ENCODE measurements around the gene ZNF688. TPM values are rescaled to one million over a fixed set of nuclear protein-coding genes. Genes with fewer than 3 reads are reported as not detected.
A peak's percentile ranks its signal among the peaks of the same experiment; 100 is the strongest.

The ZNF688 gene
- total and polyA plus RNA-seq, 2 of the 13 experiments (the other 11 are each of a cell fraction or from before 2014, with no cell fraction given), result 2.4 to 5.4 TPM

DNA sequence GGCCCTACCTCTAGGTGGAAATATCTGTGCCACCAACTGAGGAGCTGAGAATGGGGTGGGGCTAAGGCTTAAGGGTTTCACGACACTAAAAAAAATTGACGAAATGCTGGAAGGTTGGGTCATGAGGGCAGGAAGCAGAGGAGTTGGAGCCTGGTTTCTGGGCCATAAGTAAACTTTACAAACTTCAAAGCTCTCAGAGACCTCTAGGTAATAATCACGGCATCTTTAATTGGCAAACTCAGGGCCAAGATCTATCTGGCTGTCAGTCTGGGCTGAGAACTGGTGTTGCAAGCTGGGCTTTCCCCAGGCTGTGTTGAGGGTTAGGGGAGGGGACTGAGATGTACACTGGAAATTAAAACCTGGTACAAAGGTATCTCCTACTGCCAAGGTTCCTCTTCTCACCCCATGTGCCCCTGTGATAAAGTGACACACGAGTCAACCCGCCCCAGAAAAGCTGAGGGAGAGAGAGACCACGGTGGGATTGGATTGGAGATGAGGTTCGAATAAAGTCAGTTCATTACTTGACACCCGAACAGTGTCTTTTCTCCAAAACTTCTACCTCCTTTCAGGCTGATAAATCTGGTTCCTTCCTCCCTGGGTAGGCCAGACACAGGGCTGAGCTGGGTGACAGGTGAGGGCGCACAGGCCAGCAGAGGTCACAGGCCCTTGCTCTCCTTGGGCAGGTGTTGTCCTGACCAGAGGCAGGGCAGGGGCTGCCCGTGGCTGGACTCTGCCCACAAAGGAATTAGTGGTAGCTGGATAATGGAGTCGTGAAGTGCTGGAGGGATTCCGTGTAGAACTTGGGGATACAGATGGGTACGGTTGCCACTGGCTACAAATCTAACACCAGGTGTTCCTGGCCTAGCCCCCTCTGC is 41.1 kb downstream of the ZNF688 start (continued):
- TF ChIP-seq MEIS1 (CRISPR knock-in tag; IDR thresholded peaks at IDR 0.05; ENCODE audit: borderline replicate concordance) (0 out of 2 replicates have a peak, but pooled peaks have one; percentile 54), ATF7 (IDR thresholded peaks at IDR 0.05) (no peak), ATF7 (CRISPR knock-in tag; IDR thresholded peaks at IDR 0.05) (no peak), ZNF256 (CRISPR knock-in tag; conservative IDR thresholded peaks at IDR 0.05) (no peak), ZNF354B (CRISPR knock-in tag; IDR thresholded peaks at IDR 0.05) (peak; percentile 82; the same call in 1 of the 2 replicates), REXO4 (CRISPR knock-in tag; IDR thresholded peaks at IDR 0.05; ENCODE audit: borderline replicate concordance) (no peak), ZNF761 (CRISPR knock-in tag; conservative IDR thresholded peaks at IDR 0.05) (no peak), ZNF577 (CRISPR knock-in tag; IDR thresholded peaks at IDR 0.05; ENCODE audit: borderline replicate concordance, low read depth) (no peak), ZNF572 (CRISPR knock-in tag; IDR thresholded peaks at IDR 0.05) (0 out of 2 replicates have a peak, but pooled peaks have one; percentile 18), ZBTB20 (CRISPR knock-in tag; IDR thresholded peaks at IDR 0.05; ENCODE audit: borderline replicate concordance, low read depth) (0 out of 2 replicates have a peak, but pooled peaks have one; percentile 22), ZNF232 (CRISPR knock-in tag; IDR thresholded peaks at IDR 0.05; ENCODE audit: borderline replicate concordance) (no peak), ELF1 (CRISPR knock-in tag; IDR thresholded peaks at IDR 0.05) (no peak), STAG1 (CRISPR knock-in tag; IDR thresholded peaks at IDR 0.05) (no peak), ZNF746 (CRISPR knock-in tag; IDR thresholded peaks at IDR 0.05) (no peak), ADNP (CRISPR knock-in tag; IDR thresholded peaks at IDR 0.05) (no peak), ELF3 (CRISPR knock-in tag; IDR thresholded peaks at IDR 0.05) (no peak), SMYD3 (CRISPR knock-in tag; IDR thresholded peaks at IDR 0.05) (0 out of 2 replicates have a peak, but pooled peaks have one; percentile 57), CCAR2 (optimal IDR thresholded peaks at IDR 0.05; ENCODE audit: low read depth, low read length) (no peak), CREB1 (IDR thresholded peaks at IDR 0.05) (no peak), CREB1 (CRISPR knock-in tag; IDR thresholded peaks at IDR 0.05) (no peak), RBFOX2 (IDR thresholded peaks at IDR 0.05; ENCODE audit: low read depth, low read length) (peak; percentile 51; the same call in 1 of the 2 replicates)
- TF ChIP-seq, protein P1, sequence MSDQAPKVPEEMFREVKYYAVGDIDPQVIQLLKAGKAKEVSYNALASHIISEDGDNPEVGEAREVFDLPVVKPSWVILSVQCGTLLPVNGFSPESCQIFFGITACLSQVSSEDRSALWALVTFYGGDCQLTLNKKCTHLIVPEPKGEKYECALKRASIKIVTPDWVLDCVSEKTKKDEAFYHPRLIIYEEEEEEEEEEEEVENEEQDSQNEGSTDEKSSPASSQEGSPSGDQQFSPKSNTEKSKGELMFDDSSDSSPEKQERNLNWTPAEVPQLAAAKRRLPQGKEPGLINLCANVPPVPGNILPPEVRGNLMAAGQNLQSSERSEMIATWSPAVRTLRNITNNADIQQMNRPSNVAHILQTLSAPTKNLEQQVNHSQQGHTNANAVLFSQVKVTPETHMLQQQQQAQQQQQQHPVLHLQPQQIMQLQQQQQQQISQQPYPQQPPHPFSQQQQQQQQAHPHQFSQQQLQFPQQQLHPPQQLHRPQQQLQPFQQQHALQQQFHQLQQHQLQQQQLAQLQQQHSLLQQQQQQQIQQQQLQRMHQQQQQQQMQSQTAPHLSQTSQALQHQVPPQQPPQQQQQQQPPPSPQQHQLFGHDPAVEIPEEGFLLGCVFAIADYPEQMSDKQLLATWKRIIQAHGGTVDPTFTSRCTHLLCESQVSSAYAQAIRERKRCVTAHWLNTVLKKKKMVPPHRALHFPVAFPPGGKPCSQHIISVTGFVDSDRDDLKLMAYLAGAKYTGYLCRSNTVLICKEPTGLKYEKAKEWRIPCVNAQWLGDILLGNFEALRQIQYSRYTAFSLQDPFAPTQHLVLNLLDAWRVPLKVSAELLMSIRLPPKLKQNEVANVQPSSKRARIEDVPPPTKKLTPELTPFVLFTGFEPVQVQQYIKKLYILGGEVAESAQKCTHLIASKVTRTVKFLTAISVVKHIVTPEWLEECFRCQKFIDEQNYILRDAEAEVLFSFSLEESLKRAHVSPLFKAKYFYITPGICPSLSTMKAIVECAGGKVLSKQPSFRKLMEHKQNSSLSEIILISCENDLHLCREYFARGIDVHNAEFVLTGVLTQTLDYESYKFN (CRISPR knock-in tag; conservative IDR thresholded peaks at IDR 0.05), result peak; percentile 26; the same call in 1 of the 2 replicates
- TF ChIP-seq, protein P2, sequence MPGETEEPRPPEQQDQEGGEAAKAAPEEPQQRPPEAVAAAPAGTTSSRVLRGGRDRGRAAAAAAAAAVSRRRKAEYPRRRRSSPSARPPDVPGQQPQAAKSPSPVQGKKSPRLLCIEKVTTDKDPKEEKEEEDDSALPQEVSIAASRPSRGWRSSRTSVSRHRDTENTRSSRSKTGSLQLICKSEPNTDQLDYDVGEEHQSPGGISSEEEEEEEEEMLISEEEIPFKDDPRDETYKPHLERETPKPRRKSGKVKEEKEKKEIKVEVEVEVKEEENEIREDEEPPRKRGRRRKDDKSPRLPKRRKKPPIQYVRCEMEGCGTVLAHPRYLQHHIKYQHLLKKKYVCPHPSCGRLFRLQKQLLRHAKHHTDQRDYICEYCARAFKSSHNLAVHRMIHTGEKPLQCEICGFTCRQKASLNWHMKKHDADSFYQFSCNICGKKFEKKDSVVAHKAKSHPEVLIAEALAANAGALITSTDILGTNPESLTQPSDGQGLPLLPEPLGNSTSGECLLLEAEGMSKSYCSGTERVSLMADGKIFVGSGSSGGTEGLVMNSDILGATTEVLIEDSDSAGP (CRISPR knock-in tag; IDR thresholded peaks at IDR 0.05; ENCODE audit: borderline replicate concordance), result 0 out of 2 replicates have a peak, but pooled peaks have one; percentile 14

All from HepG2 (cell line).